Measurements from ENCODE around the gene AIFM2.

The AIFM2 gene

DNA sequence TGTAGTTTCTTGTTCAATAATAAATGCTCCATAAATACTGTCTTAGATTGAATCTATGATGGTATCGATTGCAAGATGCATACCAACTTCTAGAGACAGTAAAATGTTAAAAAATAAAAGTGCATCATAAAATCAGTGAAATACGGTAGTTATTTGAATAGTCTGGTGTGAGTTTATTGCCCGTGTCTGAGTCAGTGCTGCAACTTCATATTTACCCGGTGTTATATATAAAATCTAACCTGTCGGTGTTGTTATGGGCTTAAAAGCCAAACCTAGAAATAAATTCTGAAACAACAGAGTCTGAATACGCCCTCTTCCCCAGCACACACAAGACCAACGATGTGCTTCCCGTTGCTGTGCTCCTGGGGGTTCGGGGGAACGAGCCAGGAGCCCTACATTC lies 63.7 kb downstream of the AIFM2 start:
- Histone ChIP-seq H3K4me3 (ENCODE audit: severe bottlenecking) (no peak overlapping the region), H3K4me1 (ENCODE audit: insufficient read depth, poor library complexity, severe bottlenecking) (no peaks in the 10 kb centered on the region), H3K27ac (ENCODE audit: poor library complexity, severe bottlenecking) (no peak overlapping the region), H3K36me3 (ENCODE audit: low read depth) (no peaks in the 10 kb centered on the region), H3K27me3 (ENCODE audit: insufficient read depth, poor library complexity, severe bottlenecking) (no peaks in the 10 kb centered on the region), H3K9me3 (ENCODE audit: severe bottlenecking) (no peaks in the 10 kb centered on the region)
- no peak for DNase-seq (ENCODE audit: low spot score)
- ATAC-seq (ENCODE audit: low read depth), result no peak
- TF ChIP-seq, protein P1, sequence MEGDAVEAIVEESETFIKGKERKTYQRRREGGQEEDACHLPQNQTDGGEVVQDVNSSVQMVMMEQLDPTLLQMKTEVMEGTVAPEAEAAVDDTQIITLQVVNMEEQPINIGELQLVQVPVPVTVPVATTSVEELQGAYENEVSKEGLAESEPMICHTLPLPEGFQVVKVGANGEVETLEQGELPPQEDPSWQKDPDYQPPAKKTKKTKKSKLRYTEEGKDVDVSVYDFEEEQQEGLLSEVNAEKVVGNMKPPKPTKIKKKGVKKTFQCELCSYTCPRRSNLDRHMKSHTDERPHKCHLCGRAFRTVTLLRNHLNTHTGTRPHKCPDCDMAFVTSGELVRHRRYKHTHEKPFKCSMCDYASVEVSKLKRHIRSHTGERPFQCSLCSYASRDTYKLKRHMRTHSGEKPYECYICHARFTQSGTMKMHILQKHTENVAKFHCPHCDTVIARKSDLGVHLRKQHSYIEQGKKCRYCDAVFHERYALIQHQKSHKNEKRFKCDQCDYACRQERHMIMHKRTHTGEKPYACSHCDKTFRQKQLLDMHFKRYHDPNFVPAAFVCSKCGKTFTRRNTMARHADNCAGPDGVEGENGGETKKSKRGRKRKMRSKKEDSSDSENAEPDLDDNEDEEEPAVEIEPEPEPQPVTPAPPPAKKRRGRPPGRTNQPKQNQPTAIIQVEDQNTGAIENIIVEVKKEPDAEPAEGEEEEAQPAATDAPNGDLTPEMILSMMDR (IDR thresholded peaks at IDR 0.05; ENCODE audit: poor library complexity, severe bottlenecking), result no peak

DNA sequence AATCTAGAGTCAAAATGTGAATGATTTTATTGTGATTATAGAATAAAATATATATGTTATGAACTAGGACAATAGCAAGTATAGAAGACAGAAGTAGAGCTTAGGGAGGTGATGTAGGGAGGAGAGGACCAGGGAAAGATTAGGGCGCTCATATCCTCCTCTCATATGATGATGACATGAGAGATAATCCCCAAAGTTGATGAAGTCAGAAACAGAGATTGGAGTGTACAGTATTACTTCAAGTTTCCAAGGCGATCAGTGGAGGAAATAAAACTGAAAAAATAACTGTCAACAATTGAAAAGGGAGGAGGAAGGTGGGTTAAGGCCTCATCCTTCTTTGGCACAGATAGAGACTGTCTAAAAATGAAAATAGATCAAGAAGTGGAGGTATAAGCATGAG lies 65.0 kb downstream of the AIFM2 start:
- Histone ChIP-seq H3K27ac (ENCODE audit: poor library complexity, severe bottlenecking) (no peak overlapping the region), H3K4me3 (ENCODE audit: severe bottlenecking) (no peak overlapping the region)
- no peak for DNase-seq (ENCODE audit: low spot score)

DNA sequence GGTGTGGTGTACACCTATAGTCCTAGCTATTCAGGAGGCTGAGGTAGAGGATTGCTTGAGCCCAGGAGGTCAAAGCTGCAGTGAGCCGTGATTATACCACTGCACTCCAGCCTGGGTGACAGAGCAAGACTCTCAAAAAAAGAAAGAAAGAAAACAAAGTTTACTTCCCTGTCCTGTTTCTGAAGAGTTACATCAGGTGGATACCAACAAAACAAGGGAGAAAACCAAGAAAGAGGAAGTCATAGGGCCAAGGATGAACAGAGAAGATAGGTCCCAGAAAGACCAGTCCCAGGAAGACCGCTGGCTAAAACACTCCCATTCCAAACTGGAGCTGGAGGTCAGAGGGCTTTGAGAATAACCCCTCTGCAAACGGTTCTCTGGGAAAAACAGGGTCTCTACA lies 66.4 kb downstream of the AIFM2 start:
- H3K36me3 ChIP-seq (ENCODE audit: low read depth), result no peaks in the 10 kb centered on the region

More for the DNA sequence above, 65.0 kb downstream of the AIFM2 start:
- Histone ChIP-seq H3K36me3 (ENCODE audit: low read depth) (no peaks in the 10 kb centered on the region), H3K4me1 (ENCODE audit: insufficient read depth, poor library complexity, severe bottlenecking) (no peaks in the 10 kb centered on the region), H3K27me3 (ENCODE audit: insufficient read depth, poor library complexity, severe bottlenecking) (no peaks in the 10 kb centered on the region), H3K9me3 (ENCODE audit: severe bottlenecking) (no peaks in the 10 kb centered on the region)
- no peak for ATAC-seq (ENCODE audit: low read depth)
- TF ChIP-seq, protein P1 (IDR thresholded peaks at IDR 0.05; ENCODE audit: poor library complexity, severe bottlenecking), result no peak

DNA sequence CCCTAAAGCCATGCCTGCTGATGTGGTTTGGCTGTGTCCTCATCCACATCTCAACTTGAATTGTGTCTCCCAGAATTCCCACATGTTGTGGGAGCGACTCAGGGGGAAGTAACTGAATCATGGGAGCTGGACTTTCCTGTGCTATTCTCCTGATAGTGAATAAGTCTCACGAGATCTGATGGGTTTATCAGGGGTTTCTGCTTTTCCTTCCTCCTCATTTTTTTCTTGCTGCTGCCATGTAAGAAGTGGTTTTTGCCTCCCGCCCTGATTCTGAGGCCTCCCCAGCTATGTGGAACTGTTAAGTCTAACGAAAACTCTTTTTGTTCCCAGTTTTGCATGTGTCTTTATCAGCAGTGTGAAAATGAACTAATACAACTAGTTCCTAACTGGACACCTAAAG lies 68.1 kb downstream of the AIFM2 start:
- H3K36me3 ChIP-seq (ENCODE audit: low read depth), result no peaks in the 10 kb centered on the region
- H3K4me1 ChIP-seq (ENCODE audit: insufficient read depth, poor library complexity, severe bottlenecking), result no peaks in the 10 kb centered on the region
- no peaks in the 10 kb centered on the region for H3K27me3 ChIP-seq (ENCODE audit: insufficient read depth, poor library complexity, severe bottlenecking)
- no peak for ATAC-seq (ENCODE audit: low read depth)
- TF ChIP-seq, protein P1 (IDR thresholded peaks at IDR 0.05; ENCODE audit: poor library complexity, severe bottlenecking), result no peak
- DNase-seq (ENCODE audit: low spot score), result no peak
- H3K9me3 ChIP-seq (ENCODE audit: severe bottlenecking), result no peaks in the 10 kb centered on the region
- H3K27ac ChIP-seq (ENCODE audit: poor library complexity, severe bottlenecking), result no peak overlapping the region
- no peak overlapping the region for H3K4me3 ChIP-seq (ENCODE audit: severe bottlenecking)

More for the DNA sequence above, 66.4 kb downstream of the AIFM2 start:
- no peak overlapping the region for H3K4me3 ChIP-seq (ENCODE audit: severe bottlenecking)
- ATAC-seq (ENCODE audit: low read depth) (no peak), DNase-seq (ENCODE audit: low spot score) (no peak)
- H3K27me3 ChIP-seq (ENCODE audit: insufficient read depth, poor library complexity, severe bottlenecking), result no peaks in the 10 kb centered on the region
- H3K9me3 ChIP-seq (ENCODE audit: severe bottlenecking), result no peaks in the 10 kb centered on the region
- H3K4me1 ChIP-seq (ENCODE audit: insufficient read depth, poor library complexity, severe bottlenecking), result no peaks in the 10 kb centered on the region
- TF ChIP-seq, protein P1 (IDR thresholded peaks at IDR 0.05; ENCODE audit: poor library complexity, severe bottlenecking), result no peak
- H3K27ac ChIP-seq (ENCODE audit: poor library complexity, severe bottlenecking), result no peak overlapping the region

DNA sequence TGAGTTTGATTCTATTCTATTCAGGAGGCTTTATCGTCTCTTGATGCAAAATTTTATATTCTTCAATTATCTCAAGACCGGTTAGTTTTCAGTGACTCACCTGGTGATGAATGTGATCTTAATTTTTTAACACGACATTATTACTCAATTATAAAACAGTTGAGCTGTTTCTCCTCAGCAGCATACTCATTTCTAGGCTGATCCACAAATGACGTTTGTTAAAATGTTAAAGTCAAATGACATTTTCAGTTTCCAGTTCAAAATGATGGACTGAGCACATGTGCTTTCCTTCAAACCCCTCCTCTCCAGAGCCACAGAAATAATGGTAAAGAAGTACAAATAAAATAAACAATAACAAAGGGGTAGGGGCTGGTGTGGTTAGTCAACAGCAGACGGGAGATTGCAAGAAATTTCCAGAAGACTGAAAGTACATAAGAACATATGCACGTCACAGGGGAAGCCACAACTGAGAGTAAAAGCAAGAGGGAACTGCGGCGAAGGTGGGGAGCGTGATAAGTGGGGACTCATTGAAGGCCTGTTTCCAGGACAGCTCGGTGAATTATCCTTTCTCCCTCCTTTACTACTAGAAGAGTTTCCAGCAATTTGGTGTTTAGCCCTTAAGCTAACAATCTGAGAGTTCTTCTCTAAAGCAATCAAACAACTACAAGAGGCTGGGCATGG lies 69.1 kb downstream of the AIFM2 start:
- Histone ChIP-seq H3K4me1 (ENCODE audit: insufficient read depth, poor library complexity, severe bottlenecking) (no peaks in the 10 kb centered on the region), H3K4me3 (ENCODE audit: severe bottlenecking) (no peak overlapping the region), H3K27ac (ENCODE audit: poor library complexity, severe bottlenecking) (no peak overlapping the region), H3K27me3 (ENCODE audit: insufficient read depth, poor library complexity, severe bottlenecking) (no peaks in the 10 kb centered on the region), H3K36me3 (ENCODE audit: low read depth) (no peaks in the 10 kb centered on the region), H3K9me3 (ENCODE audit: severe bottlenecking) (no peaks in the 10 kb centered on the region)
- TF ChIP-seq, protein P1 (IDR thresholded peaks at IDR 0.05; ENCODE audit: poor library complexity, severe bottlenecking), result no peak
- no peak for DNase-seq (ENCODE audit: low spot score)
- ATAC-seq (ENCODE audit: low read depth), result no peak
